Nephron (organoid): ENCODE data around the gene RAB11FIP3.
"Not testable (repeated sequence)": the region's sequence is repeated elsewhere in the genome, so short reads cannot be mapped to it uniquely, and the experiment has no call there.

Experiments used
- H3K27ac Mint-ChIP-seq, 3 experiments: 2 replicates each; pipeline ENCODE4 v1.8.0; 2020; ENCODE audit warnings: mixed read lengths in 3 of 3, mild to moderate bottlenecking in 2 of 3, moderate library complexity in 1 of 3
- H3K27me3 Mint-ChIP-seq: 2 replicates; pipeline ENCODE4 v1.8.0; 2021; ENCODE audit warnings: low read depth, mild to moderate bottlenecking, moderate library complexity, mixed read lengths
- H3K36me3 Mint-ChIP-seq: 2 replicates; pipeline ENCODE4 v1.8.0; 2020; ENCODE audit warnings: low read depth, mixed read lengths
- H3K4me1 Mint-ChIP-seq: 2 replicates; pipeline ENCODE4 v1.8.0; 2020; ENCODE audit warnings: mixed read lengths
- H3K4me3 Mint-ChIP-seq, 3 experiments: 2 replicates each; pipeline ENCODE4 v1.8.0; 2020; ENCODE audit warnings: mild to moderate bottlenecking in 3 of 3, mixed read lengths in 3 of 3, moderate library complexity in 2 of 3
- H3K9me3 Mint-ChIP-seq: 2 replicates; pipeline ENCODE4 v1.8.0; 2020; ENCODE audit warnings: mixed read lengths
- TF ChIP-seq, protein P1 (sequence below), 3 experiments: fragments of 200-600 bp; sonication (generic); IDR thresholded peaks; one replicate each; pipeline ENCODE4 v1.5.0; 2021; ENCODE audit warnings: antibody characterized with exemption in 3 of 3; ENCODE audit not compliant: unreplicated experiment in 3 of 3

Gene RAB11FIP3

DNA sequence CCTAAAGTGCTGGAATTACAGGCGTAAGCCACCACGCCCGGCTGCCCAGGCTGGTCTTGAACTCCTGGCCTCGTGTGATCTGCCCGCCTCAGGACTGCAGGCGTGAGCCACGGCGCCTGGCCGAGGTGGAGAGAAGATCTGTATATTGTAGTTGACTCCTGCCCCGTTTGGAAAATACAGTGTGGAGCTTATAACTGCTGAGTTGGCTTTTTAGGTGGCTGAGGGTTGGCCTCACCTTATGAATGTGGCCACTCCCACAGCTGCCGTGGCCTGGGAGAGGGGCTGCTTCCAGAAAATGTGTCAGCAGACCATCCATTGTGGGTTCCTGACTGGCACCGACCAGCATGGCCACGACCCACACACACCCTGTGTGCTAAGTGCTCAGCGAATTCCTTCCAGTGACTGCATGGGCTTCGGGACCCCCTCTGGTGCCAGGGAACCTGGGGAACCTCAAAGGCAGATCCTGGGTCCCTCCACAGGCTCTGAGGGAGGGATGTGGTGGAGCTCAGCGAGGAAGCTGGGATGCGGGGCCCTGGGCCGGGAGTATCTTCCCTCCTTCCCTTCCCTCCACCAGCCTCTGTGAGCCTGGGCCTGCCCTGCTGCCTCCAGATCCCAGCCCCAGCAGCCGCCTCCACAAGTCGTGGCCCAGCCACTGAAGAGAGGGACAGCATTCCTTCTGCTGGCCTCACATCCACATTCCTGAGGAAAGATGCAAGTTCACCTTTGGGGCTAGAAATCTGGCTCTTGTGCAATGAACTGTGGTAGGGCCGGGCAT is 10.9 kb upstream of the RAB11FIP3 start:
- Mint-ChIP-seq H3K4me3 (no peak overlapping the region), H3K4me1 (no peaks in the 10 kb centered on the region), H3K27ac (peak overlapping the region in 2 of 3 experiments; percentile 39 to 94), H3K9me3 (no peaks in the 10 kb centered on the region), H3K27me3 (peaks cover 4% of the 10 kb centered on the region), H3K36me3 (peaks cover 2% of the 10 kb centered on the region)
- TF ChIP-seq, protein P1, sequence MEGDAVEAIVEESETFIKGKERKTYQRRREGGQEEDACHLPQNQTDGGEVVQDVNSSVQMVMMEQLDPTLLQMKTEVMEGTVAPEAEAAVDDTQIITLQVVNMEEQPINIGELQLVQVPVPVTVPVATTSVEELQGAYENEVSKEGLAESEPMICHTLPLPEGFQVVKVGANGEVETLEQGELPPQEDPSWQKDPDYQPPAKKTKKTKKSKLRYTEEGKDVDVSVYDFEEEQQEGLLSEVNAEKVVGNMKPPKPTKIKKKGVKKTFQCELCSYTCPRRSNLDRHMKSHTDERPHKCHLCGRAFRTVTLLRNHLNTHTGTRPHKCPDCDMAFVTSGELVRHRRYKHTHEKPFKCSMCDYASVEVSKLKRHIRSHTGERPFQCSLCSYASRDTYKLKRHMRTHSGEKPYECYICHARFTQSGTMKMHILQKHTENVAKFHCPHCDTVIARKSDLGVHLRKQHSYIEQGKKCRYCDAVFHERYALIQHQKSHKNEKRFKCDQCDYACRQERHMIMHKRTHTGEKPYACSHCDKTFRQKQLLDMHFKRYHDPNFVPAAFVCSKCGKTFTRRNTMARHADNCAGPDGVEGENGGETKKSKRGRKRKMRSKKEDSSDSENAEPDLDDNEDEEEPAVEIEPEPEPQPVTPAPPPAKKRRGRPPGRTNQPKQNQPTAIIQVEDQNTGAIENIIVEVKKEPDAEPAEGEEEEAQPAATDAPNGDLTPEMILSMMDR (IDR thresholded peaks at IDR 0.05; ENCODE audit: unreplicated experiment in 3 of 3) = no peak

- H3K27ac Mint-ChIP-seq, H3K36me3 Mint-ChIP-seq, H3K4me3 Mint-ChIP-seq, H3K27me3 Mint-ChIP-seq, H3K9me3 Mint-ChIP-seq, H3K4me1 Mint-ChIP-seq: not testable (repeated sequence)
These were observed 10.3 kb upstream of the RAB11FIP3 start for GRCh38 chr16:415170-415498.

GRCh38 chr16:422179-422578 is 3.3 kb upstream of the RAB11FIP3 start:
- H3K4me1 Mint-ChIP-seq = peaks cover 16% of the 10 kb centered on the region
- H3K9me3 Mint-ChIP-seq, H3K4me3 Mint-ChIP-seq, H3K27ac Mint-ChIP-seq, H3K36me3 Mint-ChIP-seq: not testable (repeated sequence)
- peaks cover 24% of the 10 kb centered on the region for H3K27me3 Mint-ChIP-seq

DNA sequence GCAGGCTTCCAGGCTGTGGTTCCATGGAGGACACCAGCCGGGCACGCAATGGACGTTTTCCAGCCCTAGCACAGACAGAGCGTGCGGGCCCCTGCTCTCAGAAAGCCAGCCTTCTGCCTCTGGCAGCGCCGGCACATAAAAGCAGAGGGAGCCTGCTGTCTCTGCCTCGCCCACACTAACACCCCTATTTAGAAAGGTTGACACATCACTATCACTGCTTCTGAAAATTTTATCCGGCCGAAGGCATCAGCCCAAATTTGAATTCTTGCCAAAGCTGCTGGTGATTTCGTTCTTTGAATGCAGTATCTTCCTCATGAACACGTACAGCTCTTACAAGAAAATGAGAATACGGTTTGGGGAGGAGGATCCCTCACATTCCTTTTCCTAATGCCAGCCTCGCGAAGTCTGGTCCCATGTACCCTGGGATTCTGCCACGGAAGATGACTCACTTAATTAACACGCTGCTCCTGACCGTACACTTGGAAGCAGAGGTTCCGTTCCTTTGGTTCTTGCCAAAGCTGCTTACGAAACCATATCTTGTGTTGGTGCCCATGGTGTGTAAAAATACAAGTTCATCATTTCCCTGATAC is 1.3 kb upstream of the RAB11FIP3 start:
- TF ChIP-seq, protein P1 (IDR thresholded peaks at IDR 0.05; ENCODE audit: unreplicated experiment in 3 of 3) = no peak
- Mint-ChIP-seq H3K9me3 (no peaks in the 10 kb centered on the region), H3K4me3 (peak overlapping the region; percentile 73 to 79 (median 75)), H3K27me3 (peaks cover 24% of the 10 kb centered on the region), H3K36me3 (peaks cover 16% of the 10 kb centered on the region), H3K4me1 (peaks cover 33% of the 10 kb centered on the region), H3K27ac (peak overlapping the region in 2 of 3 experiments; percentile 25 to 31)

DNA sequence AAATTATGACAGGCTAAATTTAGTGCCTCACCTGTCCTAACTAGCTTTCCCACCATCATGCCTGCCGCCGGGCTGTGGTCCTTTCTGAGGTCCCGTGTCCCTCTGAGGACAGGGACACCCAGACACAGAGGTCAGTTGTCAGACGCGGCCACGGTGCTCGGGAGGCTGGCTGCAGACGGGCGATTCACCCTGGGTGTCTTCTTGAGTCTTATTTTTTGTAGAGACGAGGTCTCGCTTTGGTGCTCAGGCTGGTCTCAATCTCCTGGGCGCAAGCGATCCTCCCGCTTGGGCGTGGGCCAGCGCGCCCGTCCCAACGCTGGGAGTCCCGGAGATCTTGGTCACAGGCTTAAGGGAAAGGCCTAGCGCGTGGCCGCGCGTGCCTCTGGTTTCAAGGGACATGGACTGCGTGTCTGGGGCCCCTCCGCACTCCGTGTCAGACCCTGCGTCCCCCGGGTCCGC is 797 bp upstream of the RAB11FIP3 start:
- Mint-ChIP-seq H3K27me3 (peaks cover 20% of the 10 kb centered on the region), H3K27ac (peak overlapping the region in 1 of 3 experiments; percentile 25)

GRCh38 chr16:425740-426114 is 278 bp downstream of the RAB11FIP3 start:
- H3K4me1 Mint-ChIP-seq = peaks cover 37% of the 10 kb centered on the region
- no peak overlapping the region for H3K27ac Mint-ChIP-seq
- H3K27me3 Mint-ChIP-seq = peaks cover 16% of the 10 kb centered on the region
- peaks cover 21% of the 10 kb centered on the region for H3K36me3 Mint-ChIP-seq
- peak overlapping the region; percentile 85 to 89 (median 88) for H3K4me3 Mint-ChIP-seq
- TF ChIP-seq, protein P1 (IDR thresholded peaks at IDR 0.05; ENCODE audit: unreplicated experiment in 3 of 3) = no peak
- no peaks in the 10 kb centered on the region for H3K9me3 Mint-ChIP-seq

More for the DNA sequence above, 797 bp upstream of the RAB11FIP3 start:
- Mint-ChIP-seq H3K4me1 (peaks cover 34% of the 10 kb centered on the region), H3K9me3 (no peaks in the 10 kb centered on the region), H3K4me3 (peak overlapping the region; percentile 73 to 79 (median 75)), H3K36me3 (peaks cover 17% of the 10 kb centered on the region)
- TF ChIP-seq, protein P1 (IDR thresholded peaks at IDR 0.05; ENCODE audit: unreplicated experiment in 3 of 3) = no peak
